Occipital lobe (tissue), 1 donor: ENCODE measurements around the gene ZDHHC7. TPM values are rescaled to one million over a fixed set of nuclear protein-coding genes. Genes with fewer than 3 reads are reported as not detected.

Source experiments
- total RNA-seq: library from RNA; depleted of rRNA; stranded (reverse); fragments of >200 nt; gene quantifications from one replicate; pipeline ENCODE4 v1.2.3, GENCODE V29; 2014

ZDHHC7 gene
- total RNA-seq, 1 donor from 2014 or later = 24.0 TPM

Other genes starting within 250 kb of the ZDHHC7 start
- gene CRISPLD2, start 191.6 kb downstream of the ZDHHC7 start, total RNA-seq = 2.7 TPM
- gene KIAA0513, start 16.3 kb upstream of the ZDHHC7 start, total RNA-seq = 53.7 TPM
- not detected for gene CIBAR2, start 100.9 kb upstream of the ZDHHC7 start, total RNA-seq